Thyroid gland (tissue), 4 donors: ENCODE results near the gene HSD17B4.
"Not testable (repeated sequence)": the region's sequence is repeated elsewhere in the genome, so short reads cannot be mapped to it uniquely, and the experiment has no call there.

Experiments
- CTCF ChIP-seq, 6 experiments: fragments of 200-600 bp in 3 of 6; fragments of 450-650 bp in 3 of 6; sonication (generic) in 3 of 6; IDR thresholded peaks; one replicate each; pipeline ENCODE4 v1.5.1; 2016 to 2019; ENCODE audit warnings: antibody characterized with exemption in 6 of 6, mild to moderate bottlenecking in 2 of 6, inconsistent platforms in 1 of 6, moderate library complexity in 1 of 6
- POLR2A ChIP-seq, 2 donors: fragments of 450-650 bp; IDR thresholded peaks; one replicate each; pipeline ENCODE4 v1.6.1; 2017; ENCODE audit warnings: antibody characterized with exemption in 2 of 2, mild to moderate bottlenecking in 2 of 2, moderate library complexity in 1 of 2

- TF ChIP-seq CTCF, POLR2A (IDR thresholded peaks at IDR 0.05): not testable (repeated sequence)
Measured at GRCh38 chr5:119444643-119445042, 7.7 kb upstream of the HSD17B4 start.
